Ishikawa (cell line): Measurements from ENCODE around the gene NTRK3.

ENCODE experiments used
- CEBPB ChIP-seq: IDR thresholded peaks from 2 replicates; pipeline ENCODE4 v1.6.1; 2012
- EP300 ChIP-seq: IDR thresholded peaks from 2 replicates; pipeline ENCODE4 v1.6.1; 2012; ENCODE audit warnings: borderline replicate concordance
- FOXM1 ChIP-seq: IDR thresholded peaks from 2 replicates; pipeline ENCODE4 v1.6.1; 2012; ENCODE audit warnings: low read depth, borderline replicate concordance
- RAD21 ChIP-seq: IDR thresholded peaks from 2 replicates; pipeline ENCODE4 v1.6.1; 2012; ENCODE audit warnings: low read depth
- TAF1 ChIP-seq: IDR thresholded peaks from 2 replicates; pipeline ENCODE4 v1.6.1; 2012; ENCODE audit warnings: low read depth, mild to moderate bottlenecking
- TCF12 ChIP-seq: IDR thresholded peaks from 2 replicates; pipeline ENCODE4 v1.6.1; 2012; ENCODE audit warnings: low read depth
- YY1 ChIP-seq: IDR thresholded peaks from 2 replicates; pipeline ENCODE4 v1.6.1; 2012; ENCODE audit warnings: low read depth
- TF ChIP-seq, protein P1 (sequence below): IDR thresholded peaks from 2 replicates; pipeline ENCODE4 v1.6.1; 2012

GRCh38 chr15:88118035-88118434 is 138.5 kb downstream of the NTRK3 start:
- TF ChIP-seq TCF12 (no peak), TAF1 (no peak), FOXM1 (no peak), EP300 (no peak), RAD21 (no peak), CEBPB (no peak), YY1 (no peak)
- TF ChIP-seq, protein P1, sequence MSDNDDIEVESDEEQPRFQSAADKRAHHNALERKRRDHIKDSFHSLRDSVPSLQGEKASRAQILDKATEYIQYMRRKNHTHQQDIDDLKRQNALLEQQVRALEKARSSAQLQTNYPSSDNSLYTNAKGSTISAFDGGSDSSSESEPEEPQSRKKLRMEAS = no peak
